GM23338 (cell line): ENCODE results near the gene MBD5. TPM values are rescaled to one million over a fixed set of nuclear protein-coding genes. Genes with fewer than 3 reads are reported as not detected.
A peak's percentile ranks its signal among the peaks of the same experiment; 100 is the strongest.

Experiments
- ATAC-seq: fragments of 200-7000 bp; cut with Tn5 transposase; 3 replicates; pipeline ENCODE4 v1.9.1; 2020
- DNase-seq: peaks from one replicate; pipeline ENCODE4 v3.0.0-alpha.2; 2015; ENCODE audit warnings: low spot score
- H2AFZ ChIP-seq: fragments of 200-600 bp; sonication (generic); 2 replicates; pipeline ENCODE4 v1.8.0; 2016; ENCODE audit warnings: antibody characterized with exemption, mild to moderate bottlenecking, moderate library complexity
- H3F3A ChIP-seq: fragments of 200-600 bp; sonication (generic); replicated peaks from 2 replicates; pipeline ENCODE4 v1.8.0; 2017; ENCODE audit warnings: antibody characterized with exemption, mixed run types, low read depth
- H3K27ac ChIP-seq: fragments of 200-600 bp; sonication (generic); 2 replicates; pipeline ENCODE4 v1.6.1; 2016; ENCODE audit warnings: low read depth
- H3K27me3 ChIP-seq: fragments of 200-600 bp; sonication (generic); 2 replicates; pipeline ENCODE4 v1.8.0; 2016; ENCODE audit warnings: mild to moderate bottlenecking, mixed run types, moderate library complexity; ENCODE audit not compliant: insufficient read depth
- H3K36me3 ChIP-seq: fragments of 200-600 bp; sonication (generic); 2 replicates; pipeline ENCODE4 v1.8.0; 2016; ENCODE audit warnings: mild to moderate bottlenecking; ENCODE audit not compliant: insufficient read depth
- H3K4me1 ChIP-seq: fragments of 200-600 bp; sonication (generic); 2 replicates; pipeline ENCODE4 v1.8.0; 2016; ENCODE audit warnings: mild to moderate bottlenecking, moderate library complexity; ENCODE audit not compliant: insufficient read depth
- H3K4me2 ChIP-seq: fragments of 200-600 bp; sonication (generic); 2 replicates; pipeline ENCODE4 v1.7.1; 2017; ENCODE audit warnings: mixed run types
- H3K4me3 ChIP-seq: fragments of 200-600 bp; sonication (generic); 2 replicates; pipeline ENCODE4 v1.6.1; 2016; ENCODE audit warnings: mixed run types
- H3K79me2 ChIP-seq: fragments of 200-600 bp; sonication (generic); replicated peaks from 2 replicates; pipeline ENCODE4 v1.8.0; 2017; ENCODE audit warnings: mild to moderate bottlenecking; ENCODE audit not compliant: insufficient read depth
- H3K9me2 ChIP-seq: fragments of 200-600 bp; sonication (generic); 2 replicates; pipeline ENCODE4 v1.8.0; 2017; ENCODE audit not compliant: insufficient read depth
- H4K20me1 ChIP-seq: fragments of 200-600 bp; sonication (generic); replicated peaks from 2 replicates; pipeline ENCODE4 v1.8.0; 2017; ENCODE audit warnings: mild to moderate bottlenecking; ENCODE audit not compliant: insufficient read depth
- H3K27ac Mint-ChIP-seq: 2 replicates; pipeline ENCODE4 v1.8.0; 2020; ENCODE audit warnings: inconsistent platforms, mild to moderate bottlenecking, moderate library complexity, mixed read lengths
- H3K27me3 Mint-ChIP-seq: 3 replicates; pipeline ENCODE4 v1.8.0; 2022; ENCODE audit warnings: low read depth, mild to moderate bottlenecking, moderate library complexity, mixed read lengths, inconsistent platforms; ENCODE audit not compliant: insufficient read depth, poor library complexity
- H3K36me3 Mint-ChIP-seq: 3 replicates; pipeline ENCODE4 v1.8.0; 2021; ENCODE audit warnings: low read depth, mild to moderate bottlenecking, inconsistent platforms, moderate library complexity, mixed read lengths
- H3K4me1 Mint-ChIP-seq: 3 replicates; pipeline ENCODE4 v1.8.0; 2020; ENCODE audit warnings: mild to moderate bottlenecking, inconsistent platforms, mixed read lengths
- H3K4me3 Mint-ChIP-seq: 3 replicates; pipeline ENCODE4 v1.8.0; 2021; ENCODE audit warnings: moderate library complexity, mild to moderate bottlenecking, inconsistent platforms, mixed read lengths
- H3K9me3 Mint-ChIP-seq: 3 replicates; pipeline ENCODE4 v1.8.0; 2020; ENCODE audit warnings: moderate library complexity, mild to moderate bottlenecking, inconsistent platforms, mixed read lengths
- CTCF ChIP-seq, 2 experiments: fragments of 200-600 bp in 1 of 2; sonication (generic) in 1 of 2; conservative IDR thresholded peaks; 2 replicates each; pipeline versions ENCODE4 v1.5.1 to v1.6.1; 2016 to 2017; ENCODE audit warnings: antibody characterized with exemption in 2 of 2, low read depth in 2 of 2, mild to moderate bottlenecking in 2 of 2, moderate library complexity in 1 of 2
- ETS1 ChIP-seq: IDR thresholded peaks from 2 replicates; pipeline ENCODE4 v1.6.1; 2016; ENCODE audit warnings: antibody characterized with exemption
- EZH2 ChIP-seq: fragments of 200-600 bp; sonication (generic); IDR thresholded peaks from one replicate; pipeline ENCODE4 v1.8.0; 2017; ENCODE audit warnings: antibody characterized with exemption, mild to moderate bottlenecking, low read depth; ENCODE audit not compliant: unreplicated experiment
- EZH2phosphoT487 ChIP-seq: fragments of 200-600 bp; sonication (generic); IDR thresholded peaks from one replicate; pipeline ENCODE4 v1.8.1; 2018; ENCODE audit warnings: antibody characterized with exemption; ENCODE audit not compliant: unreplicated experiment
- JUNB ChIP-seq: IDR thresholded peaks from one replicate; pipeline ENCODE4 v1.6.1; 2016; ENCODE audit warnings: antibody characterized with exemption; ENCODE audit not compliant: unreplicated experiment
- NANOG ChIP-seq: IDR thresholded peaks from 2 replicates; pipeline ENCODE4 v1.6.1; 2016; ENCODE audit warnings: antibody characterized with exemption, borderline replicate concordance
- POLR2AphosphoS5 ChIP-seq: IDR thresholded peaks from 2 replicates; pipeline ENCODE4 v1.6.1; 2016; ENCODE audit warnings: antibody characterized with exemption, low read depth
- REST ChIP-seq: IDR thresholded peaks from one replicate; pipeline ENCODE4 v1.6.1; 2018; ENCODE audit warnings: antibody characterized with exemption; ENCODE audit not compliant: unreplicated experiment
- STAT1 ChIP-seq: IDR thresholded peaks from one replicate; pipeline ENCODE4 v1.6.1; 2016; ENCODE audit warnings: antibody characterized with exemption; ENCODE audit not compliant: unreplicated experiment
- ZNF331 ChIP-seq: fragments of 250-450 bp; sonication (Bioruptor Pico); IDR thresholded peaks from 2 replicates; pipeline ENCODE4 v1.5.0; 2020; ENCODE audit warnings: low read depth, mild to moderate bottlenecking, moderate library complexity
- ZNF462 ChIP-seq: fragments of 250-450 bp; sonication (Bioruptor Pico); IDR thresholded peaks from 2 replicates; pipeline ENCODE4 v1.5.0; 2020; ENCODE audit warnings: mild to moderate bottlenecking, moderate library complexity
- polyA plus RNA-seq: library from polyadenylated mRNA; unstranded; fragments of >200 nt; fragmentation: Nextera tagmentation; extraction: Ambion mirVana; gene quantifications from 2 replicates; pipeline ENCODE4 v1.2.1, GENCODE V29; 2016
- total RNA-seq: library from RNA; depleted of rRNA; stranded (reverse); fragments of >200 nt; shearing (Covaris generic); gene quantifications from 2 replicates; pipeline ENCODE4 v1.2.3, GENCODE V29; 2014

Gene MBD5
- total and polyA plus RNA-seq, 2 experiments from 2014 or later, result 16.2 to 23.1 TPM

GRCh38 chr2:148351437-148352143 lies 330.7 kb downstream of the MBD5 start (continued):
- no peak for TF ChIP-seq EZH2
- TF ChIP-seq JUNB, result no peak
- no peak for TF ChIP-seq EZH2phosphoT487
- TF ChIP-seq CTCF (conservative IDR thresholded peaks at IDR 0.05; ENCODE audit: low read depth in 2 of 2), result no peak

- H4K20me1 ChIP-seq, result no peaks in the 10 kb centered on the region
- DNase-seq (peak; percentile 11), ATAC-seq (peak; percentile 77)
- H3K79me2 ChIP-seq, result no peaks in the 10 kb centered on the region
- peaks cover 13% of the 10 kb centered on the region for H3K4me1 ChIP-seq
- no peak overlapping the region for H3K27ac ChIP-seq
- H3F3A ChIP-seq, result no peaks in the 10 kb centered on the region
- no peaks in the 10 kb centered on the region; the same call in 1 of the 2 replicates for H3K9me2 ChIP-seq
- peaks cover 22% of the 10 kb centered on the region for H3K4me1 Mint-ChIP-seq
- H3K4me2 ChIP-seq, result 0 out of 2 replicates have a peak overlapping the region, but pooled peaks have one; percentile 20
- peaks cover 1% of the 10 kb centered on the region for H3K27me3 Mint-ChIP-seq
- H3K36me3 ChIP-seq, result no peaks in the 10 kb centered on the region
- no peak overlapping the region for H3K4me3 Mint-ChIP-seq
- H2AFZ ChIP-seq, result no peak overlapping the region
- H3K36me3 Mint-ChIP-seq, result peaks cover 14% of the 10 kb centered on the region
- H3K9me3 Mint-ChIP-seq, result peaks cover 15% of the 10 kb centered on the region
- no peak overlapping the region for H3K4me3 ChIP-seq
- no peak overlapping the region for H3K27ac Mint-ChIP-seq
- H3K27me3 ChIP-seq, result no peaks in the 10 kb centered on the region
- TF ChIP-seq REST (no peak), NANOG (no peak), ETS1 (no peak), EZH2 (no peak), JUNB (no peak), STAT1 (no peak), POLR2AphosphoS5 (no peak), ZNF331 (no peak), EZH2phosphoT487 (no peak), ZNF462 (CRISPR knock-in tag) (no peak)
Observed at GRCh38 chr2:148358375-148358774, 337.5 kb downstream of the MBD5 start.
